NCI-H128 (cell line): ENCODE data around the gene MUC20.
"Not testable (repeated sequence)": the region's sequence is repeated elsewhere in the genome, so short reads cannot be mapped to it uniquely, and the experiment has no call there.

Source experiments
- DNase-seq: peaks from one replicate; lab custom pipeline; 2025; ENCODE audit not compliant: unreplicated experiment; lab: John Stamatoyannopoulos, UW

MUC20 gene

DNA sequence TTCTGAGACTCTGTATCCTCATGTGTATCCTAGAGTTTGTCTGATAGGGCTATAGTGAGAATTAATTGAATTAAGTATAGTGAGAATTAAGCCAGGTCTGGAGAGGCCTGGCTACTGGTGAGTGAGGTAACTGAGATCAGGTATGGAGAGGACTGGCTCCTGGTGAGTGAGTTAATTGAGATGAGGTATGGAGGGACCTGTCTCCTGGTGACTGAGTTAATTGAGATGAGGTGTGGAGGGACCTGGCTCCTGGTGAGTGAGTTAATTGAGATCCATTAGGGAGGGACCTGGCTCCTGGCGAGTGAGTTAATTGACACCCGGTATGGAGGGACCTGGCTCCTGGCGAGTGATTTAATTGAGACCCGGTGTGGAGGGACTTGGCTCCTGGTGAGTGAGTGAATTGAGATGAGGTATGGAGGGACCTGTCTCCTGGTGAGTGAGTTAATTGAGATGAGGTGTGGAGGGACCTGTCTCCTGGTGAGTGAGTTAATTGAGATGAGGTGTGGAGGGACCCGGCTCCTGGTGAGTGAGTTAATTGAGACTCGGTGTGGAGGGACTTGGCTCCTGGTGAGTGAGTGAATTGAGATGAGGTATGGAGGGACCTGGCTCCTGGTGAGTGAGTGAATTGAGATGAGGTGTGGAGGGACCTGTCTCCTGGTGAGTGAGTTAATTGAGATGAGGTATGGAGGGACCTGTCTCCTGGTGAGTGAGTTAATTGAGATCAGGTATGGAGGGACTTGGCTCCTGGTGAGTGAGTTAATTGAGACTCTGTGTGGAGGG is 10.5 kb upstream of the MUC20 start:
- not testable (repeated sequence) for DNase-seq

DNA sequence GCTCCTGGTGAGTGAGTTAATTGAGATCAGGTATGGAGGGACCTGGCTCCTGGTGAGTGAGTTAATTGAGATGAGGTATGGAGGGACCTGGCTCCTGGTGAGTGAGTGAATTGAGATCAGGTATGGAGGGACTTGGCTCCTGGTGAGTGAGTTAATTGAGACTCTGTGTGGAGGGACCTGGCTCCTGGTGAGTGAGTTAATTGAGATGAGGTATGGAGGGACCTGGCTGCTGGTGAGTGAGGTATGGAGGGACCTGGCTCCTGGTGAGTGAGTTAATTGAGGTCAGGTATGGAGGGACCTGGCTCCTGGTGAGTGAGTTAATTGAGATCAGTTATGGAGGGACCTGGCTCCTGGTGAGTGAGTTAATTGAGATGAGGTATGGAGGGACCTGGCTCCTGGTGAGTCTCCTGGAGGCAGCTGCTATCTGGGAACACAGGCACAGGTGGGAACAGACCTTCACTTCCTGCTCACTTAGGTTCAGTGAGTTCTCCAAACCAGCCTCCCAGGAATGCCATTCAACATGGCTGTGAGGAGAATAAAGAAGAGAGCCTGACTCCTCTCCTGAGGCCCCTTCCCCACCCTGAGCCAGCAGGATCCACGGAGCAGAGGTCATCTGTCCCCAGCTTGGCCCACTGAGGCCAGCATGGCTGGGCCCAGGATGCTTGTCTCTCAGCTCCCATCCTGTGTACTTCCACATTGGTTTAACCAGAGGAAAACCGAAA is 9.5 kb upstream of the MUC20 start:
- not testable (repeated sequence) for DNase-seq

DNA sequence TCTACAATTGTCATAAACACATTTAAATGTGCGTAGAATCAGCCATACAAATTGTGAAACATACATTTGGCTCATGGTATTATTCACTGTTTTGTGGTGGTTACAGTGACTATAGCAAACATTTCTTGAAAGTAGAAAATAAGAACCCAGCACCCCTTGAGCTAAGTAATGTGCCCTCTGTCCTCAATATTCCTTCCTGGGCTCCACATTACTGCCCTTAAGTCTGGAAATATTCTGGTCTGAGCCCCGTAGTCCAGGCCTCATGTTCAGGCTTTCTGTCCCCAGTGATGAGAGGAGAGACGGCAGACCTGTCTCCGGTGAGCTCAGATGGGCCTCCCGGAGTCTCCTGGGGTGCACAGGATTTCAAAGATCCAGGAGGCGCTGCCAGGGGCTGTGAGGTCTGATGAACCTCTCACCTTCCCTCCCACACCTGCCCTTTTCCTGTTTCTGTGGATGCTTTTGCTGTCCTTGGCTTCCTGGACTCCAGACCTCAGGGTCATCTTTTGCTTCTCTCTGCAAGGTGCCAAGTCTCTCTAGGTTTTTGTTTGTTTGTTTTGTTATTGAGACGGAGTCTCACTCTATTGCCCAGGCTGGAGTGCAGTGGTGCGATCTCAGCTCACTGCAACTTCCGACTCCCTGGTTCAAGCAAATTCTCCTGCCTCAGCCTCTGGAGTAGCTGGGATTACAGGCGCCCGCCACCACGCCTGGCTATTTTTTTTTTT is 8.8 kb upstream of the MUC20 start:
- DNase-seq, result no peak

DNA sequence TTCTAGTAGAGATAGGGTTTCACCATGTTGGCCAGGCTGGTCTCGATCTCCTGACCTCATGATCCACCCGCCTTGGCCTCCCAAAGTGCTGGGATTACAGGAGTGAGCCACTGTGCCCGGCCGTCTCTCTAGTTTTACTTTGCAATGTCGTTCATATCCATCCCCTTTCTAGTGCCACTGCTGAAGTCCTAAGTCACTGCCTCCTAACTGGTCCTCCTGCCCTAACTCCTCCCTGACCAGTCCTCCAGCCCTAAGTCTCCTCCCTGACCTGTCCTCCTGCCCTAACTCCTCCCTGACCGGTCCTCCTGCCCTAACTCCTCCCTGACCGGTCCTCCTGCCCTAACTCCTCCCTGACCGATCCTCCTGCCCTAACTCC is 8.3 kb upstream of the MUC20 start:
- not testable (repeated sequence) for DNase-seq

DNA sequence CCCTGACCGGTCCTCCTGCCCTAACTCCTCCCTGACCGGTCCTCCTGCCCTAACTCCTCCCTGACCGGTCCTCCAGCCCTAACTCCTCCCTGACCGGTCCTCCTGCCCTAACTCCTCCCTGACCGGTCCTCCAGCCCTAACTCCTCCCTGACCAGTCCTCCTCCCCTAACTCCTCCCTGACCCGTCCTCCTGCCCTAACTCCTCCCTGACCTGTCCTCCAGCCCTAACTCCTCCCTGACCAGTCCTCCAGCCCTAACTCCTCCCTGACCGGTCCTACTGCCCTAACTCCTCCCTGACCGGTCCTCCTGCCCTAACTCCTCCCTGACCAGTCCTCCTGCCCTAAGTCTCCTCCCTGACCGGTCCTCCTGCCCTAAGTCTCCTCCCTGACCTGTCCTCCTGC is 7.6 kb upstream of the MUC20 start:
- DNase-seq, result not testable (repeated sequence)

DNA sequence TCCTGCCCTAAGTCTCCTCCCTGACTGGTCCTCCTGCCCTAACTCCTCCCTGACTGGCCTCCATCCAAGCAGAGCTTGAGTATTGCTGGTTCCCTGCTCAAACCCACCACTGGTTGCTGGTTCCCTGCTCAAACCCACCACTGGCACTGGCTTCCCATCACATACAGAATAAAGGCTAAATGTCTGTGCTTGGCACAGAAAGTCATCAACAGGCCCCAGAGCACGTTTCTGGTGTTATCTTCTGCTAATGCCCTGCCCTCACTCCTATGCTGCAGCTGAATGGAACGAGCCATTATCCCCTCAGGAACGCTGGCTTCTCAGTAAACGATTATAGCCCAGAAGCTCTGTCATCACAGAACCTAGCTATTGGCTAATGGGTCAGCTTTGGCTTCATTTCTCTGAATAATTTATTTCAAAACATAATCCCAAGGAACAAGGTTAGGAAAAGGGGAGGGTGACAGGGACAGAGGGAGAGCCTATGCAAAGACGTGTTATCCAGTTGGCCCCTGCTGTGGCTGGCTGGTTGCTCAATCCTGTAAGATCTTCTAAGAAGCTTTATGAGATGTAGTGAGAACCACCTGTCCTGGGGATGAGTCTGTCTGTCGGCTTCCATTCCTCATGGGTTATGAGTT is 6.3 kb upstream of the MUC20 start:
- no peak for DNase-seq

DNA sequence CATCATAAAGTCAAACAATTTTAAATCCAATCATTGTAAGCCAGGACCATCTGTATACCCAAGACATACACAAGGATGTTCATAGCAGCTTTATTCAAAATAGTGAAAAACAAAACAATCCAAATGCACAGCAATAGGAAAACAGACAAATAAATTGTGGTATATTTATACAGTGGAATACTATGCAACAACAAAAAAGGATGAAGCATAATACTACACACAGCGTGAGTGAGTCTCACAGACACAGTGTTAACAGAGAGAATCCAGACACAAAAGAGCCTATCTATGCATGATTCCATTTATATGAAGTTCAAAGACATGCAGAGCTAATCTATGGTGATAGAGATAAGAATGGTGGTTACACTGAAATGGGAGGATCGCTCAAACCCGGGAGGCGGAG is 5.6 kb upstream of the MUC20 start:
- no peak for DNase-seq

DNA sequence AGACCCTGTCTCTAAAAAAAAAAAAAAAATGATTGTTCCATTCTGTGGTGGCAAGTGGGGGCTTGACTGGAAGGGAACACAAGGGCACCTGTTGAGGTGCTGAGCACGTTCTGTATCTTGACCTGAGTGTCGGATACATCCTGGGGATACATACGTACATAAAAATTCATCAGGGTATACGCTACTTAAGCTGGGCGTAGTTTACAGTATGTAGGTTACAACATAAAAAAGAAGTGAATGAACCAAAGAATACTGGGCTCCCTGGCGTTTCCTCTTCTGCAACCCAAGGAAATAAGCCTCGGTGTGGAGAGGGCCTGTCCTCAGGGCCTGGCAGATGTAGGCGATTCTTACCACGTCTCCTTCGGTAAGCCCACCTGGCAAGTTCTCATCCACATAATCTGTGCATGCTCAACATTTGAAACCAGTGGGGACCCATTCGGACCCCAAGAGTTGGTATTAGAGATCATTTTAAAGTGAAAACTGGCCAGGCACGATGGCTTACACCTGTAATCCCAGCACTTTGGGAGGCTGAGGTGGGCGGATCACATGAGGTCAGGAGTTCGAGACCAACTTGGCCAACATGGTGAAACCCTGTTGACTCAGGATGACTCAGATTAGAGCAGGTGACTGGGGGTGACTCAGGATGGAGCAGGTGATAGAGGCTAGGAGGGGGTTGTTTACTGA is 5.1 kb upstream of the MUC20 start:
- DNase-seq, result no peak

DNA sequence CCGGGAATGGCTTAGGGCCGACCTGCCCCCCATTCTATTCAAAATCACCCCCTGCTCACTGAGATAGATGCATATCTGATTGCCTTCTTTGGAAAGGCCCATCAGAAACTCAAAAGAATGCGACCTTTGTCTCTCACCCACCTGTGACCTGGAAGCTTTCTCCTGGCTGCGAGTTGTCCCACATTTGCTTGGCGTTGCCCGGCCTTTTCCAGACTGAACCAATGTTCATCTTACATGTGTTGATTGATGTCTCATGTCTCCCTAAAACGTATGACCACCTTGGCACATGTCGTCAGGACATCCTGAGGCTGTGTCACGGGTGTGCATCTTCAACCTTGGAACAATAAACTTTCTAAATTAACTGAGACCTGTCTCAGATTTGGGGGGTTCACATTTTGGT is 3.4 kb upstream of the MUC20 start:
- DNase-seq, result no peak

DNA sequence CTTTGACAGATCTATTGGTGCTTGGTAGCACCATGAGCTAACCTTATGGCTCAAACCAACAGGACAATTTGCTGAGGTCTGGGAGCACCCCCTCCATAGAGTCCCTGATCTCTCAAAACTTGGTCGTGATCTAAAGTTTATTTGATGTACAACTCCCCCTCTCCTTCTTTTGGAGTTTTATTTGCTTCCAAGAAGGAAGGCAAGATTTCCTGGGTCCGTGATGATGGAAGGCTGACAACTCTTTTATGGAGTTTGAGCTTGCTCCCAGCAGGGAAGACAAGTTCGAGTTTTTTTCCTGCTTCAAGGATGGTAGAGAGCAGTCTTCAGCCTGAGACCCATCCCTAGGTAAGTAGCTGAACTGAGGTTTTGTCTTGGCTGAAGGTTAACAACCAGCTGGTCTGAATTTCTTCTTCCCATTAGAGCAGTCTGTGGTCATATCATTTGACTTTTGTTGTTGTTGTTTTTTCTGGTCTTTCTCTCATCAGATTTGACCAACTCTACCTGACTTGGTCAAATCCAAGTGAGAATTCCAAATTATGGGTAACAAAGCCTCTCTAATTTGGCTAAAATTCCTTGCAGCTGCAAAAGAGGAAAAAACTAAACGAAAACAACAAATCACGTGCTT is 2.8 kb upstream of the MUC20 start:
- no peak for DNase-seq

DNA sequence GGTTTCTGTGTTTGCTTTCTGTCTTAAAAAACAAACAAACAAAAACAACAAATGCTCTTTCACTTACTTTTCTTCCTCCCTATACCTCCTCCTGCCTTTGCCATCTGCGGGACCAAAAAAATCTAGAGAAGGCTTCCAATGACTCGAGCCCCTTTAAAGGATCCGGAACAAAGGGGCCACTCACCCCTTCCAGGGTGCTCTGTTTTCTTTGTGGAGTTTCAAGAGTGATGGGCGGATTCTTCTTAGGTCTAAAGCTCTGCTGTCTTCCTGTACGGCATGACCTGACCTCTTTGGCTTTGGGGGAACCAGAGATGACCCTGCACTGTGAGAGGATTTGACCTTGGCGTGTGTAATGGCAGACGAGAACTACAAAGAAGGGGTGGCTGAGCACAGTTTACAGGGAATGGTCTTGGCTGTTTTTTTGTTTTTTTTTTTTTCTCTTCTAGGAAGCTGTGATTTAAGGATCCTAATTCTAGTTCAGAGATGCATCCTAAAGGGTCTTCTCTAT is 2.2 kb upstream of the MUC20 start:
- DNase-seq, result no peak

DNA sequence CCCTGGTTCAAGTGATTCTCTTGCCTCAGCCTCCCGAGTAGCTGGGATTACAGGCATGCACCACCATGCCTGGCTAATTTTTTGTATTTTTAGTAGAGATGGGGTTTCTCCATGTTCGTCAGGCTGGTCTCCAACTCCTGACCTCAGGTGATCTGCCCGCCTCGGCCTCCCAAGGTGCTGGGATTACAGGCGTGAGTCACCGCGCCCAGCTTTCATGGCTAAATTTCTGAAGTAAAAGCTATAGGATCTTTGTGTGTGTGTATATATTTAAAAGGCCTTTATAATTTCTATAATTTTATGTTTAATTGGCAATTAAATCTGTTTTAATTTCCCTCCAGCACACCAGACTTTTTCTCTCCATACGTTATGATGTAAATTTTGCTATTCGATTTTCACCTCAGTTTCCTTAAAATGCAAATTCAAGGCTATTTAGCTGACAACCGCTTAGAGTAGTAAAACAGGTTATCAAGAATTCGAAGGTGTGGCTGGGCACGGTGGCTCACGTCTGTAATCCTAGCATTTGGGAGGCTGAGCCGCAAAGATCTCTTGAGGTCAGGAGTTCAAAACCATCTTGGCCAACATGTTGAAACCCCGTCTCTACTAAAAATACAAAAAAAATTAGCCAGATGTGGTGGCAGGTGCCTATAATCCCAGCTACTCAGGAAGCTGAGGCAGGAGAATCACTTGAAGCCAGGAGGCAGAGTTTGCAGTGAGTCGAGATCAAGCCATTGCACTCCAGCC is 1.1 kb upstream of the MUC20 start:
- not testable (repeated sequence) for DNase-seq

DNA sequence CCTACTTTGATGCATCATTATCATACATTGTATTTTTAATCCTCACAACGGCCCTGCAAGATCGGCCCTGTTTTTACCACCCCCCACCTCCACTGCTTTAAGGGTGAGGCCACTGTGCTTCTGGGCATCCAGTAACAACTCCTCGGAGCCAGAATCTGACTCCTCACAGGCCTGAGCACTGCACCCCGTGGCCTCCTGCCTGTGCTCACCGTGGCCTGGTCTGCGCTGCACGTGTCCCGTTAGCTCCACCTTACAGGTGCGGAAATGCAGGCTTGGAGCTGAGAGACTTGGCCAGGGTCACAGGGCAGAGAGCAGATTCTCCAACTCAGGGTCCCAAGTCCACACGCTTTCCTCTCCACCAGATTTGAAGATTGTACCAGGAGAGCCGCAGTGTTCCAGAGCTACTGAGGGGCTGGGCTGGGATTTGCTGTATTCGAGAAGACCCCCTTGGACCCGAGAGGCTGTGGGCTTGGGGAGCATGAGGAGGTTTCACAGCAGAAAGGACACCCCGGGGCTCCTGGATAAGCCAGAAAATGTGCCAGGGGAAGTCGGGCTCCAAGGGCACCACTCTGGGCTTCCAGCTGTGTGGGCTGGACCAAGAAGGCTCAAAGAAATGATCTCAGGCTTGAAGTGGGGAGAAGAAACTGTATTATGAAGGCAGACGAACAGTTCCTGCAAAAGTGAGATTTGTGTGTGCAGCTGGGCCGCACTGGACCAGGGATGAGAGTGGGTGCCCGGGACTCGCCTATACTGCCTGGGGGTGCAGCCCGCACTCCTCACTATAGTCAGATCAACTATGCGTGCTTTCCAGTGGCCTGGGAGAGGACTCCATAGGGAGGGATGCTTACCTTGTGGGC is 1.6 kb downstream of the MUC20 start:
- not testable (repeated sequence) for DNase-seq

DNA sequence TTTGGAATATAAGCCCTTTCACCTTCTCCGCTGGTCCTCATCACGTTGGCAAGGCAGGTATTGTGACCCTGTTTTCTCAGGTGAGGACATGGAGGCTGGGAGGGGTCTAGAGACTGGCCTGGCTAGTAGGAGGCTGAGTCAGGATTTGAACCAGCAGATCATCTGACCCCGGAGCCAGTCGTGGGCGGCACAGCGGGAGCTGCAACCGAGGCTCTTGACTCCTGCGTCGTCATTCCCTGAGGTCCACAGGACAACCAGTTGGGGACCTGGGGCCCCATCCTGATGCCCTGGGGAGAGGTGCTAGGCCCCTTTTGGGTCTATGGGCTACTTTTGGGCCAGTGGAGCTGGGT is 2.2 kb downstream of the MUC20 start:
- not testable (repeated sequence) for DNase-seq

DNA sequence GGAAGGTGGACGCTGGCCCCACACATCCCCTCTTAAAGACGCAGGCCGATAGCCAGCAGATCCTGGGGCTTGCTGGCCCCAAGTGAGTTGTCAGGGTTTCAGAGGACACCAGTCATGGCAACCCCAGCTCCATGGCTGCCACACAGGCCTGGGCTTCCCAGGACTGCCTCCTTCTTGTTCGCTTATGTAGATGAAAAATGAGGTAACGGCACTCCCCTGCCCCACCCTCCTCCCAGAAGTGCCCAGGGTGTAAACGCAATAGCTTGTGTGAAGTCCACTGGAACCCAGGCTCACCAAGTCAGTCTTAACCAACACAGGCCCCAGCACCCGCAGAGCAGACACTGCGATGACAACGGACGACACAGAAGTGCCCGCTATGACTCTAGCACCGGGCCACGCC is 3.6 kb downstream of the MUC20 start:
- DNase-seq, result not testable (repeated sequence)

DNA sequence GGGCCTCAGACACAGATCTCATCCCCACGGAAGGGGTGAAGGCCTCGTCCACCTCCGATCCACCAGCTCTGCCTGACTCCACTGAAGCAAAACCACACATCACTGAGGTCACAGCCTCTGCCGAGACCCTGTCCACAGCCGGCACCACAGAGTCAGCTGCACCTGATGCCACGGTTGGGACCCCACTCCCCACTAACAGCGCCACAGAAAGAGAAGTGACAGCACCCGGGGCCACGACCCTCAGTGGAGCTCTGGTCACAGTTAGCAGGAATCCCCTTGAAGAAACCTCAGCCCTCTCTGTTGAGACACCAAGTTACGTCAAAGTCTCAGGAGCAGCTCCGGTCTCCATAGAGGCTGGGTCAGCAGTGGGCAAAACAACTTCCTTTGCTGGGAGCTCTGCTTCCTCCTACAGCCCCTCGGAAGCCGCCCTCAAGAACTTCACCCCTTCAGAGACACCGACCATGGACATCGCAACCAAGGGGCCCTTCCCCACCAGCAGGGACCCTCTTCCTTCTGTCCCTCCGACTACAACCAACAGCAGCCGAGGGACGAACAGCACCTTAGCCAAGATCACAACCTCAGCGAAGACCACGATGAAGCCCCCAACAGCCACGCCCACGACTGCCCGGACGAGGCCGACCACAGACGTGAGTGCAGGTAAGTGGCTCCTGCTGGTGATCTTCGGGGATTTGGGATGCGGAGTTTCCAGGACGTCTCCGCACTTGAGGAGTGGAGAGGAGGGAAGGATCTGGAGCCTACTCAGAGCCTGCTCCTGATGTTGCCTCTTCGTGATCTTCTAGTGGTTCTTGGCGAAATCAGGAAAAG is 5.3 kb downstream of the MUC20 start:
- not testable (repeated sequence) for DNase-seq

DNA sequence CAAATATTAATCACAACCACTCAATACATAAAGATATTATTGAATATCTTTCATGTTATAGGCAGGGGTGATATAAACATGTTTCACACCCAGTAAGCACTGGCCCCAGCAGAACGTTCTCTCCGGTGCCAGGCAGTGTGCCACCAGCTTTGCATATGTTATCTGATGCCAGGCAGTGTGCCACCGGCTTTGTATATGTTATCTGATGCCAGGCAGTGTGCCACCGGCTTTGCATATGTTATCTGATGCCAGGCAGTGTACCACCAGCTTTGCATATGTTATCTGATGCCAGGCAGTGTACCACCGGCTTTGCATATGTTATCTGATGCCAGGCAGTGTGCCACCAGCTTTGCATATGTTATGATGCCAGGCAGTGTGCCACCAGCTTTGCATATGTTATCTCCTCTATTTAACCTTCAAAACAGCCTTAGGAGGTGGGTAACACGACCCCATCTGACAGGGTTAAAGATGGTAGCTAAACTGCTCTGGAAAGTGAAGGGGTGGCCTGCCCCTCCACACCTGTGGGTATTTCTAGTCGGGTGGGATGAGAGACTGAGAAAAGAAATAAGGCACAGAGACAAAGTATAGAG is 6.9 kb downstream of the MUC20 start:
- no peak for DNase-seq
